T1000 (cell line): ENCODE results near the gene C9orf43.
"Not testable (repeated sequence)": the region's sequence is repeated elsewhere in the genome, so short reads cannot be mapped to it uniquely, and the experiment has no call there.

Experiments
- DNase-seq: peaks from one replicate; lab custom pipeline; 2025; ENCODE audit warnings: mixed read lengths; lab: John Stamatoyannopoulos, UW

C9orf43 gene

GRCh38 chr9:113381909-113382411 is 28.6 kb upstream of the C9orf43 start:
- DNase-seq, result no peak

- DNase-seq, result no peak
Observed at GRCh38 chr9:113386571-113387393, 23.8 kb upstream of the C9orf43 start.

GRCh38 chr9:113387560-113388230 is 22.9 kb upstream of the C9orf43 start:
- no peak for DNase-seq

GRCh38 chr9:113388833-113389232 is 21.7 kb upstream of the C9orf43 start:
- no peak for DNase-seq

- DNase-seq, result no peak
Observed at GRCh38 chr9:113389451-113389850, 21.1 kb upstream of the C9orf43 start.

GRCh38 chr9:113390192-113390960 is 20.2 kb upstream of the C9orf43 start:
- DNase-seq, result no peak

- no peak for DNase-seq
Observed at GRCh38 chr9:113391917-113392316, 18.6 kb upstream of the C9orf43 start.

GRCh38 chr9:113393281-113393680 is 17.3 kb upstream of the C9orf43 start:
- no peak for DNase-seq

GRCh38 chr9:113395000-113395861 is 15.3 kb upstream of the C9orf43 start:
- no peak for DNase-seq

- no peak for DNase-seq
Observed at GRCh38 chr9:113397203-113397631, 13.3 kb upstream of the C9orf43 start.

- no peak for DNase-seq
Observed at GRCh38 chr9:113398796-113399195, 11.8 kb upstream of the C9orf43 start.

GRCh38 chr9:113399646-113400200 is 10.8 kb upstream of the C9orf43 start:
- DNase-seq, result no peak

GRCh38 chr9:113401027-113401792 is 9.3 kb upstream of the C9orf43 start, which contains the start of gene ALAD:
Gene ALAD, minus strand, starts transcription at chr9:113401284. Its CDS starts 7,725 bp downstream, at chr9:113393559.
- peak; percentile 97 for DNase-seq

GRCh38 chr9:113403646-113404045 is 6.9 kb upstream of the C9orf43 start:
- DNase-seq, result no peak

- not testable (repeated sequence) for DNase-seq
Observed at GRCh38 chr9:113406353-113406752, 4.2 kb upstream of the C9orf43 start.

GRCh38 chr9:113406873-113407511 is 3.6 kb upstream of the C9orf43 start:
- DNase-seq, result peak; percentile 17

GRCh38 chr9:113409481-113409880 is 1.1 kb upstream of the C9orf43 start:
- DNase-seq, result no peak

- DNase-seq, result no peak
Observed at GRCh38 chr9:113409883-113410206, 702 bp upstream of the C9orf43 start.

- no peak for DNase-seq
Observed at GRCh38 chr9:113416149-113416721, 5.7 kb downstream of the C9orf43 start.
